Brain pericyte (primary cell): ENCODE measurements around the gene POLR2J.
"Not testable (repeated sequence)": the region's sequence is repeated elsewhere in the genome, so short reads cannot be mapped to it uniquely, and the experiment has no call there.

Source experiments
- DNase-seq: peaks from one replicate; pipeline ENCODE4 v3.0.0-alpha.2; 2012; ENCODE audit warnings: low read depth, low spot score

Gene POLR2J

DNA sequence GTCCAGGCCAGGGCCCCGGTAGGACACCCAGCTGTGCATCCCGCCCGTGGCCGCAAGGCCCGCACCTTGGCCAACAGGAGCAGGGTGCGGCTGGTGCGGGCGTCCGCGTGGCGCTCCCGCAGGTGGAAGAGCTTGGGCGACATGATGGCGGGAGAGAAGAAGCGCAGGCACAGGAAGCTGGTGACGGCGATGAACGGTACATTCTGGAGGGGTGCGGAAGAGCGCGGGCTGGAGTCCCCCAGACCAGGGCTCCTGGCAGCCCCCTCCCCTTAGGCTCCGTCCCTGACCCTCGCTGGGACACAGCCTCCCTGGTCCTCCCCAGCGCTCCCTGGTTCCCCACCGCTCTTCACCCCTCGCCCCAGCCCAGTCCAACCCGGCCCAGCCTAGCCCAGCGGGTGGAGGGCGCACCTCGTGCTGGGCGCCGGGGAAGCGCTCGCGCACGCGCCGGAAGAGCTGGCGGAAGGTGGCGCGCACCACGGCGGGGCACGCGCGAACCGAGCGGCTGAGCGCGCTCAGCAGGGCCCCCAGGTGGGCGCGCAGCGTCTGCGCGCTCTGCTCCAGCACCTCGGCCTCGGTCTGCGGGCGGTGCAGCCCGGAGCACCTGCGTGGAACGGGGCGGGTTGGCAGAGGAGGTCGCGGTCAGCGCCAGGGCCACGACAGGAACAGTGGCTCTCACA lies 15.9 kb upstream of the POLR2J start:
- not testable (repeated sequence) for DNase-seq

DNA sequence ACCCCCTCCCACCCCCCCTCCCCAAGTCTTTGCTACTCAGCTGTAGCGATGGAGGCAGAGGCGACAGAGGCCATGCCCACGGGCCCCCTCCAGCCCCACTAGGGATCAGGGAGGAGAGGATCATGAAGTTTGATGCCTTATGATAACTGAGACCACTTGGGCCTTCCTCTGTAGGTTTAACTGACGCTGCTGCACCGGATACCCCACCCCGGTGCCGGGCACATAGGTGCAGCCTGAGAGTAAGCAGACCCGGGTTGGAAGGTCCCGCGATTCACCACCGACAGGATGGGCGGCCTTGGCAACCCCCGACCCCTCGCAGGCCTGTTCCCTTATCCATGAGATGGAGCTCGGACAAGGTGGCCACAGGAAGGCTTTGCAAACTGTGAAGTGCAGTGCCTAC lies 15.3 kb upstream of the POLR2J start:
- not testable (repeated sequence) for DNase-seq

DNA sequence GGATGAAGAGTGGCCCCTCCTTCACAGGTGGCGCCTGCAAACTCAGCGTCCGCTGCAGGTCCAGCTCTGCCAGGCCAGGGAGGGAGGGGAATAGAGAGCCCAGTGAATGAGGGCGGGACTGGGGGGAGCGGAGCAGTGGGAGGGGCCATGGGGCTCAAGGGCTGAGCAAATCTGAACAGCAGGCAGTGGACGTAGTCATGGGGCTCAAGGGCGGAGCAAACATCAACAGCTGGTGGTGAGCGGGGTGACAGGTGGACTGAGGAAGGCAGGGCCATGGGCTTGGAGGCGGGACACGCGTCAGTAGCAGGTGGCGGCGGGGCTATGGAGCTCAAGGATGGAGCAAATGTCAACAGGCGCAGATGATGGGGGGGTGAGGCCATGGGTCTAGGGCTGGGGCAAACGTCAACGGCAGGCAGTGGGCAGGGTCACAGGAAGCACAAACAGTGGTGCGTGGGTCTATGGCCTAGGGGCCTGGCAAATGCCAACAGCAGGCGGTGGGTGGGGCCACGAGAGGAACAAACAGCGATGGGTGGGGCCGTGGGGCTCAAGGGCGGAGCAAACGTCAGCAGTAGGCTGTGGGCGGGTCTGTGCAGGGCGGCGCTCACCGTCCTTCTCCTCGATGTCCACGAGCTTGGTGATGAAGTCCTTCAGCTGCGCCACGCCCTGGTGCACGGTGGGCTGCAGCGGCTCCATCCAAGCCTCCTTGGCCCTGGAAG lies 14.7 kb upstream of the POLR2J start:
- not testable (repeated sequence) for DNase-seq

DNA sequence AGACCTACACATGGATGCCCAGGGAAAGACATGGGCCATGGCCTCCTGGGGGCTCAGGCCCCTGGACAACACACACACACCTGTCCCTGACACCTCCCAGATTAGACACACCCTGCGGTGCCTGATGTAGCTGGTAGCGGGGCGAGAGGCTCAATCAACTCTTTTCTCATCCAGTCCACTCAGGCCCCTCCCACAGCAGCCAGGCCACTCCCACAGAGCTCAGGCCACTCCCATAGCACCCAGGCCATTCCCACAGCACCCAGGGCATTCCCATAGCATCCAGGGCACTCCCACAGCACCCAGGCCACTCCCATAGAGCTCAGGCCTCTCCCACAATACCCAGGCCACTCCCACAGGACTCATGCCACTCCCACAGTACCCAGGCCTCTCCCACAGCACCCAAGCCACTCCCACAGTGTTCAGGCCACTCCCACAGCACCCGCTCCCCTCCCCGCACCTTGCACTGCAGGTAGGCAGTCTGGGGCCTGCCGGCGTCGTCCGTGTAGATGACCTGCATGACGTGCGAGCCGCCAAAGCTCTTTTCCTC lies 11.9 kb upstream of the POLR2J start:
- DNase-seq: not testable (repeated sequence)

DNA sequence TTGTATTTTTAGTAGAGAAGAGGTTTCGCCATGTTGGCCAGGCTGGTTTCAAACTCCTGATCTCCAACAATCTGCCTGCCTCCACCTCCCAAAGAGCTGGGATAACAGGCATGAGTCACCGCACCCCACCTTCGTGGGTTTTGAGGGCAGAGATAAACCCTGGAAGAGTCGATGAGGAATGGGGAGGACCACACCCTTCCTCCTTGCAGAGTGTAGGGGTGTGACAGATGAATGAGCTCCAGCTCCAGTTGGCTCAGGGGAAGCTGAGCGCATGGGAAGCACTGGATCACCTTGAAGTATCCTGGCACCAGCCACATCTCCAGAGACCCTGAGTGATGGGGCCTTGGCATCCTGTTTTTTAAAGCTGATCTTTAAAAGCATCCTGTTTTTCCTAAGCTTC lies 5.6 kb upstream of the POLR2J start:
- DNase-seq: not testable (repeated sequence)

DNA sequence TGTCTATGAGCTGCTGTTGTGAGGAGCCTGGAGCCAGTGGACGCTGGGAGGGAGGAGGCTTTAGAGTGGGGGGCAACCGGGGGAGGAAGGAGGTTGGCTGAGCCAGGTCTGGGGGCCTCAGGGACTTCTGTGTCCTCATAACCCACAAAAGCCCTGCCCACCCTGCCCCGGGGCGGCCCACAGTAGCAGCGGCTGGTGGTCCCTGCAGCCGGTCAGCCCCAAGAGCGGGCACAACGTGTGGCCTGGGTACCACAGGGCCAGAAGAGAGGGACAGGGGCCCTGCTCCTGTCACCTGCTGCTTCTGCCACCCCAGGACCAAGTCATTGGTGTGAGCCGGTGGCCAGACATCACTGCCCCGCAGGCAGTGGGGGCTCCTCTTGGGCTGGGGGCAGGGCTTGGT lies 3.2 kb upstream of the POLR2J start:
- not testable (repeated sequence) for DNase-seq

DNA sequence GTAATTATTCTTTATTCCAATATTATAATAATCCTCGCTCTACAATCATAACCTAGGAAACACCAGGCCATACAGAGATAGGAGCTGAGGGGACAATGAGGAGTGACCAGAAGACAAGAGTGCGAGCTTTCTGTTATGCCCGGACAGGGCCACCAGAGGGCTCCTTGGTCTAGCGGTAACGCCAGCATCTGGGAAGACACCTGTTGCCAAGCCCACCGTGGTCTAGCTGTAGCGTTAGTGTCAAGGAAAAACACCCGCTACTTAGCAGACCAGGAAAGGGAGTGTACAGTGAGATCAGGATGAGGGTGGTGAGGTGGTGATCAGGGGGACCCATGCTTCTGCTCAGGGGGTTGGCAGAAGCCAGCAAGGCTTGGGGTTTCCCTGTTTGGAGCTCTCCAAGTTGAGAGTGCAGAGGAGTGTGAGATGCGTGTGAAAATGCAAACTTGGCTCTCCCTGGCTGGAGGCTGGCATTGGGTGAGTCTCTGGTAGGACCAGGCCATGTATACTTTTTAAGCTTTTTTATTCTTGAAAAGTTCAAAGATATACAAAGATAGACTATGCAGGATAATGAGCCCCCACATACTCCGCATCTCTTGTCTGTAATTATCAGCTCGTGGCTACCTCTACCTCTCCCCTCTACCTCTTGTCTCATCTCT lies 1.4 kb upstream of the POLR2J start:
- not testable (repeated sequence) for DNase-seq

DNA sequence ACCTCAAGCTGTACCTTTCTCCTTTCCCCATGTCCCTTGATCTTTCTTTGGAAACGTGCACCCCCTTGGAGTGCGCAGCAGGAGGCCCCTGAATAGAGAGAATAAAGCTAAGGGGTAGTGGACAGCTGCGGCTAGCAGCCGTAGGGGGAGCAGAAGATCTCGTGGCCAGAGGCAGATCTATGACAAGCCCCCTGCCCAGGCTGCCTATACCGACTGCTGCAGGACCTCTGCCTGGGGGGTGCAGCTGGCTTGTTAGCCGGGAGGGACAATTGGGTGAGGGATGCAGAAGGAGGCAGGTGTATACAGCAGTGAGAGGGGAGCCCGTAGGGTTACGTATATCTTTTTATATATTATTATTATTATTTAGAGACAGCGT lies 475 bp upstream of the POLR2J start:
- not testable (repeated sequence) for DNase-seq

DNA sequence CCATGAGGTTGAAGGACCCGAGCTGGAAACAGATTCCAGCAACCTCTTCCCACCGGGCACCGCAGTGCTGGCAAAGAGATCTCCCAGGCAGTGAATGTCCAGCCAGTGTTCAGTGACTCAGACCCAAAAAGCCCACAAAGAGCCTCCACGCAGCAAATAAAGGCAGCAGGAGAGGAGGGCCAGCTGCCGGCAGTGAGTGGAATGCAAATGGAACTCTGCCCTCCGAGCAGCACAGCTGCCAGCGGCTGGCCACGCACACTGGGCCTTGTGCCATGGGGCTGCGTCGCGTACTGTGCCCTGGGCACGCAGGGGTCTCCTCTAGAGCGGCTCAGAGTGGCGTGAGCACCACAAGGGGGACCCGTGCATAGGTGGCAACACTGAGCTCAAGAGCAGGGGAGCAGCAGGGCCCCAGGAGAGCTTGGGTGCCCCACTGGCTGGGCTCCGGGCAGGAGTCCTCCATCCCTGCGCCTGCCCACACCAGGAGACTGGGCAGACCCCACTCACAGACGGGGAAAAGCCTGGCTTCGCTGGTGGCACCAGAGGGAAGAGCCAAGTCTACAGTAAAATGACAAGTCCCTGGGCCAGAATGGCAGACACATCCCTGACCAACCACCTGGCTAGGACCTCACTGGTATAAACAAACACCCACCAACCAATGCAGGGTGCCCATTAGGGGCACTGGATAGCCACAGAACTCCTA lies 3.8 kb downstream of the POLR2J start:
- not testable (repeated sequence) for DNase-seq

DNA sequence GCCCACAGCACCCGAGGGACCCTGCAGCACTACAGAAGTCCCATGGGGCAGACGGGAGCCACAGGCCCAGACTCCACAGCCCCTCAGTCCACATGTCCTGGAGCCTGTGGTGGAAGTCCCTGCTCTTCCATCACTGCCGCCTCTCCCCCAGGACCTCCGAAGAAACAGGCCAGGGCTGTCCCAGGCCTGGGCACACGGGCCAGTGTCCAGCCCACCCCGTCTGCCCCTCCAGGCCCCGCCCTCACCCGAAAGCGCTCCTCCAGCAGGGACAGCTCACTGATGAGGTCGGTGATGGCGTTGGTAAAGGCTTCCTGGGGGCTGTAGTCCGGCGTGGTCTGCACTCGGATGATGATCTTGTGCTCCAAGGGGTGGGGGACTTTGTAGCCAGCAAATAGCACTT lies 4.6 kb downstream of the POLR2J start:
- not testable (repeated sequence) for DNase-seq

DNA sequence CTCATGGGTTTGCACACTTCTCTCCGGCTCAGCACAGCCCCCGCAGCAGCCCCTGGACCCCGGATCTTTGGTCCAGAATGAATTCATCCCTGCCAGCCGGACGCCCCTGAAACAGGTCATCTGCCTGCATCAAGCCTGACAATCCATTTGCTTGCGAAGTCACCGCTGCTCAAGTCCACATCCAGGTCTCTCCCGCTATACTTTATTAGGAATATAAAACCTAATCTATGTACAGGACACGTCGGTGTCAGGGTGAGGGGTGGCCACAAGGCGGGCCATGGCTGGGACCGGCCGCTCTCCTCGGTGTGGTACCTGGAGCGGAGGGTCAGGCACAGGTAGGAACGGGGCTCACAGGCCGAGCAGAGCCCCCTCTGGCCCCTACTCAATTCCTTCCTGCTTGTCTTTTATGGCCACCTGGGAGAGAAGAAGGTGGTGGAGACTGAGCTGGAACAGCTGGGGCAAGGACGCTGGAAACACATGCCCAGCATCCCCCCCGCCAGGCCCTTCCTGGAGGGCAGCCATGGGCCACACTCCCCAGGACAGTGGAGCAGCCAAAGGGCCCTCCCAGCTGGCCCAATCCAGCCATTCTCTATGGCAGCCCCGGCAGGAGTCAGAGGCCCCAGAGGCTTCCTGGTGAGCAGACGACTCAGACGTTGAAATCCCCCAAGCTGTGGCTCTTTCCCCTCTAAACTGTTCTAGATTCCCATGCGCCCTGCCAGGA lies 5.3 kb downstream of the POLR2J start:
- no peak for DNase-seq

DNA sequence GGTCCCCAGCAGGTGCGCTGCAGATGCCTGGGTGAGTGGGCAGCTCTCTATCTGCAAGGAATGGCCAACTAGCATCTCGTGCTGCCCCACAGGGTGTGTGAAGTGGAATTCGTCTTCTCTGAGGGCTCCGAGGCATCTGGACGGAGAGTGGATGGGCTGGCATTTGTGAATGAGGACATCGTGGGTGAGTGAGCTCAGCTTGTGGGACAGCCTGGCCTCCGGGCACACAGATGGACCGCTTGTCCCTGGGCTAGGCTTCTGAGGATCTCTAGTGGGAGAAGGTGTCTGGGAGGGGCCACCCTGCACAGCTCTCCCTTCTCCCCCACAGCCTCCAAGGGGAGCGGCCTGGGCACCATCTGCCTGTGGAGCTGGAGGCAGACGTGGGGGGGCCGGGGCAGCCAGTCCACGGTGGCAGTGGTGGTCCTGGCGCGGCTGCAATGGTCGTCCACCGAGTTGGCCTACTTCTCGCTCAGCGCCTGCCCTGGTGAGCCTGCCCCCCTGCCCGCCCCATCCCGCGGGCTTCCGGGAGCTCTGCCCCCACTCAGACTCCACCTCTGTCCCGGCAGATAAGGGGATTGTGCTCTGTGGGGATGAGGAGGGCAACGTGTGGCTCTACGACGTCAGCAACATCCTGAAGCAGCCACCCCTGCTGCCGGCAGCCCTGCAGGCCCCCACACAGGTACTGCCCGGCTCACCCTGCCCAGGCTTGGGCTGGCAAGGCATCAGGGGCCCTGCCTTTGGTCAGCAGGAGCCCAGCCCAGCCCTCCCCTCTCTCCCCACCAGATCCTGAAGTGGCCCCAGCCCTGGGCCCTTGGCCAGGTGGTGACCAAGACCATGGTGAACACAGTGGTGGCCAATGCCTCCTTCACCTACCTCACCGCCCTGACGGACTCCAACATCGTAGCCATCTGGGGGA lies 6.3 kb downstream of the POLR2J start:
- no peak for DNase-seq

DNA sequence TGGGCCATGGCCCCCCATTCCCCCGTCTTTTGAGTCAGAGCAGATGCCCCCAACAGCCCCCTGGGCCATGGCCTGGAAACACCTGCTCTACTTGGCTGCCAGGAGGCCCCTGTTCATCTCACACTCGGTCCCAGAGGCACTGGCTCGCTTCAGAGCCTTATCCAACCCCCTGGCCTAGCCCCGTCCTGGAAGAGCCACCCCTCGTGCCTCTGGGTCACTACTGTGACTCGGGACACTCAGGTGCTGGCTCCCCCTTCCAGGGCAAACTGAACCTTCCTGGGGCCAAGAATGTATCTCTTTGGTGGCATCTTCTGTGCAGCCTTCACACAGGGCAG lies 7.0 kb downstream of the POLR2J start:
- no peak for DNase-seq

DNA sequence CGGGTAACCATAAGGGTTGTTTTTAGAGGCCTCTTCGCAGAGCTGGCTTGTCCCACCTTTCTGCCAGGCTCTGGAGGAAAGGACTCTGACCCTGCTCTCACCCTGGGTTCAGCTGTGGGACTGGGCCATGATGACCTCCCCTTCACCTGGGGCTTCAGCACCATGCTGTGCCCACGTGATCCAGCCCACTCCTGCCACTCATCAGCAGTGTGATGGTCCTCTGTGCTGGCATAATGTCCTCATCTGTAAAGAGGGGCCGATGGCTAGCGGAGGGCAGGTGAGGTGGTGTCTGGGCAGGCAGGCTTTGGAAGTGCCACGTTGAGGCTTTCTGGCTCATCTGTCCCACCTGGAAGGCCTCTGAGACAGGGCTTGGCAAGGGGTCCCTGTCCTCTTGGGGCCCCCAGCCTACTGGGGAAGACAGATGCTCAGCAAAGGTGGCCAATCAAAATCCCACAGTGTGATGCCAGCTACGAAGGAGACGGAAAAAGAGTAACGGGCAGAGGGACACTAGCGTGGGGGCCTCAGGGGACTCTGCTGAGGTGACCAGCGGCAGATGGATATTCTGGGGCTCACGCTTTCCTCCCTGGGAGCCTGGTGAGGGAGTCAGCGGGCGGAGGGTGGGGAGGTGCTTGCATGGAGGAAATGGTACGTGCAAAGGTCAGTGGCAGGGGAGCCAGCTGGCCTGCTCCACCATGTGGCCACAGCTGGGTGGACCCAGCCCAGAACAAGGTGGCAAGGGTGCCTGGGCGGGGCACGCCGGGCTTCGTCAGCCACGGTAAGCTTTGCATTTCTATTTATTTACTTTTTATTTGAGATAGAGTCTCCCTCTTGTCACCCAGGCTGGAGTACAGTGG lies 8.5 kb downstream of the POLR2J start:
- DNase-seq: no peak

DNA sequence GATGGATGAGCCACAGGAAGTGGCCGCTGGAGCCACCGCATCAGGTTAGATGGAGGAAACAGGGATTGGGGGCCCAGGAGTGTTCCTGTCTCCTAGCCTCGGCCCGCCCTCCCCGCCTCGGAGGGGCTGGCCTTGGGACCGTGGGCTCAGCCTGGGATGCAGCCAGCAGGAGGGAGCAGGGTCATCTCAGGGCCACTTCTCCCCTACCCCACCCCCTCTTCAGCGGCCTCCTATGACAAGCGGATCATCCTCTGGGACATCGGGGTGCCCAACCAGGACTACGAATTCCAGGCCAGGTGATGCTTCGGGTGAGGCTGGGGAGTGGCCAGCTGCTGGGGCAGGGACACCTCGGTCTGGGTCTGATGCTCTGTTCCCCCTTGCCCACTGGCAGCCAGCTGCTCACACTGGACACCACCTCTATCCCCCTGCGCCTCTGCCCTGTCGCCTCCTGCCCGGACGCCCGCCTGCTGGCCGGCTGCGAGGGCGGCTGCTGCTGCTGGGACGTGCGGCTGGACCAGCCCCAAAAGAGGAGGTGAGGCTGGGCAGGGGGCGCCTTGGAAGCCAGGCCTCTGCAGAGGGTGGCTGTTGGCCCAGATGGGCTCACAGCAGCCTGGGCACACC lies 9.3 kb downstream of the POLR2J start:
- DNase-seq: no peak

DNA sequence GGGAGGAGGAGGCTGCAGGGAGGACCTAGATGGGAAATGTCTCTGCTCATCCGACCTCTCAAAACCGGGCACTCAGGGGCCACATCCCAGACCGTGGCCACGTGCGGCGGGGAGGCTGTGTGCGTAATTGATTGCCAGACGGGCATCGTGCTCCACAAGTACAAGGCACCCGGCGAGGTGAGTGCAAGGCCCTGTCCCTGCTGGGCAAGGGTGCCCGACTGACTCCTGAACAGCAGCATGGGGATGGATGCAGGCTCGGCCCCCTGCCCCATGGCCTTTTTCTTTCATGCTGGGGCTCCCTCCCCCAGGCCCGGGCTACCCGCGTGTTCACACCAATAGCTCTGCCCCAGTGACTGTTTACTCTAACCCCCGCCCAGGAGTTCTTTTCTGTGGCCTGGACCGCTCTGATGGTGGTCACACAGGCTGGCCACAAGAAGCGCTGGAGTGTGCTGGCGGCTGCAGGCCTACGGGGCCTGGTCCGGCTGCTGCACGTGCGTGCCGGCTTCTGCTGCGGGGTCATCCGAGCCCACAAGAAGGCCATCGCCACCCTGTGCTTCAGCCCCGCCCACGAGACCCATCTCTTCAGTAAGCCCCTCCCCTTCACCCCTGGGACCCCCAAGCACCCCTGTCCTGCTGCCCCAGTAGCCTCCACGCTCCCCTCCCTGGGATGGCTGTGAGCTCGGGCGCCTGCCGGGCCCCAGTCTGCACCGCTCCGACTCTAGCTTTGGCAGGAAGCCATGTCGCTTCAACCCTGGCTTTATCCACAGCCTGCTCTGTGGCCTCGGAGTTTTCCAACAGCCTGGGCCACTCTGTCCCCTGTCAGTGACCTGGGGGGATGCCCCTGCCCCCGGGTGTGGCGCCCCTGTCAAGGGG lies 10.0 kb downstream of the POLR2J start:
- no peak for DNase-seq

DNA sequence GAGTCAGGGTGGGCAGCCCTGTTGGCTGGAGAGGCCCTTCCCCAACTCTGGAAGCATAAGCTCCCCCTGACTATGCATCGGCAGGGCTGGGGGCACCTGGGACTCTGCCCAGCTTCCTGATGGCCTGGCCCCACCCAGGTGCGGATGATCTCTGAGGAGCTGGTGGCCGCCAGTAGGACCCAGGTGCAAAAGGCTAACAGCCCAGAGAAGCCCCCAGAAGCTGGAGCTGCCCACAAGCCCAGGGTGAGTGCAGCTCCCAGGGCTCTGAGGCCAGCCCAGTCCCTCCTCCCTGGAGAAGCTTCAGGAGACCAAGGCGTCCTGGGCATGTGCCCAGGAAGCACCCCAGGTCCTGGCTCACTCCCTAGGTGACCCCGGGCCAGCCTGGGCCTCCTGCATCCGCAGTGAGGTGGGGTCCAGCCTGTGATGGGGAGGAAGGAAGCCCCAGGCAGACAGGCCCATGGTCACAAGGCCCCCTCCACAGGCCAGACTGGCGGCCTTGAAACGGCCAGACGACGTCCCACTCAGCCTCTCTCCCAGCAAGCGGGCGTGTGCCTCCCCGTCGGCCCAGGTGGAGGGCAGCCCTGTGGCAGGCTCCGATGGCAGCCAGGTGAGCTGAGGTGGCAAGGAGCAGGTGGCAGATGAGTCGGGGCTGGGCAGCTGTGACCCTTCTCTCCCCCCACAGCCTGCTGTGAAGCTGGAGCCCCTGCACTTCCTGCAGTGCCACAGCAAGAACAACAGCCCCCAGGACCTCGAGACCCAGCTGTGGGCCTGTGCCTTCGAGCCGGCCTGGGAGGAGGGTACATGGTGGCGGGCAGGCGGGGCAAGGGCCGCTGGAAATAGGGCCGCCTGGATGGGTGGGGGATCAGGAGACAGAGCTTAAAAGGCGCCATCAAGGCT lies 10.9 kb downstream of the POLR2J start:
- DNase-seq: no peak
